Measurements from ENCODE around the gene ABTB2. TPM values are rescaled to one million over a fixed set of nuclear protein-coding genes. Genes with fewer than 3 reads are reported as not detected.

ABTB2 gene
- total RNA-seq, 1 experiment from 2014 or later: 5.5 TPM

DNA sequence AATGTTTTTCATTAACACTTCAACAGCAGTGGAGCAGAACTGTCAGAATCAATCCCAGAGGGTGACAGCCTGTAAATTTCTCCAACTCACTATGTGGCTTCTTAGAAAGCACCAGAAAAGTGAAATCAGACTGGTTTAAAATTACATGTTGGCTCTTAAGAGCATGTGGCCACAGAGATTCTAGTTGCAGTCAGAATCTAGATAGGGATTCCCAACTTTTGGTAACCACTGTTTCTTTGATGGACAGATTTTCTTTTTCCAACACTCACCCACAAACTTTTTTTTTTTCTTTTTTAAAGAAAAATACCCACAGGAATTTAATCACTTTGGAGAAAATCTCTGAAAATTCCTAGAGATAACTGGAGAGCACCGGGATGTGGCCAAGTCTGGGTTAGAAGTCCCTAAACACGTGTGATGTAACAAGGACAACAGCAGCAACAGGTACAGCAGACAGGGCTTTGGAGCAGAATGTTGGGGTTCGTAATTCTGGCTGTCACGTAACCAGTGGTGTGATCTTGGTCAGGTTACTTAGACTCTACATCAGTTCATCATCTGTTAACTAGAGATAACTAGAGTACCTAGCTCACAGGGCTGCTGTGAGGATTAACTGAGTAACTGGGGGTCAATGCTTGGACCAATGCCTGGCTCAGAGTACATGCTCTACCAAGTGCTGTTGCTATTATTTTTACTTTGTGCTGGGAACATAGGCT is 152.3 kb downstream of the ABTB2 start:
- peak overlapping the region in 1 of 3 experiments; percentile 27; a peak in 1 of 7 replicates for H3K27ac Mint-ChIP-seq
- Histone ChIP-seq H2BK12ac (ENCODE audit: insufficient read length, low read depth, low read length) (no peak overlapping the region), H4K5ac (ENCODE audit: insufficient read length, low read depth, low read length) (no peak overlapping the region), H2BK5ac (ENCODE audit: insufficient read length, low read length) (no peak overlapping the region), H3K18ac (ENCODE audit: insufficient read length, low read depth, low read length) (no peak overlapping the region), H3K79me2 (ENCODE audit: insufficient read depth, low read length) (no peaks in the 10 kb centered on the region), H2BK20ac (ENCODE audit: low read depth, low read length, poor library complexity, severe bottlenecking) (no peak overlapping the region), H3K9ac (ENCODE audit: extremely low read depth, insufficient read length, low read length) (no peak overlapping the region), H2BK120ac (ENCODE audit: low read depth, low read length, poor library complexity, severe bottlenecking) (no peak overlapping the region), H3K27me3 (ENCODE audit: insufficient read depth, low read length) (no peaks in the 10 kb centered on the region), H3T11ph (ENCODE audit: low read length) (no peak overlapping the region), H3K9me3 (ENCODE audit: control insufficient read depth, low read depth, low read length) (no peaks in the 10 kb centered on the region), H3K4me2 (ENCODE audit: insufficient read depth, insufficient read length, low read length) (no peak overlapping the region), H3K56ac (ENCODE audit: insufficient read length, low read depth, low read length) (no peak overlapping the region), H2AK5ac (ENCODE audit: insufficient read length, low read length) (no peak overlapping the region), H4K91ac (ENCODE audit: insufficient read length, low read depth, low read length) (no peak overlapping the region), H3K23me2 (ENCODE audit: insufficient read length, low read depth, low read length, poor library complexity, severe bottlenecking) (no peaks in the 10 kb centered on the region), H3K4me1 (ENCODE audit: insufficient read depth, low read length) (peaks cover 10% of the 10 kb centered on the region; the same call in 1 of the 2 replicates), H4K8ac (replicated peaks; ENCODE audit: insufficient read length, low read depth, low read length) (no peak overlapping the region), H3K27ac (ENCODE audit: insufficient read length, low read depth, low read length) (no peak overlapping the region), H3K23ac (ENCODE audit: insufficient read length, low read depth, low read length) (no peak overlapping the region), H3K79me1 (ENCODE audit: insufficient read depth, low read depth, low read length, poor library complexity, severe bottlenecking) (no peaks in the 10 kb centered on the region), H4K20me1 (ENCODE audit: control insufficient read depth, insufficient read depth, insufficient read length) (no peaks in the 10 kb centered on the region), H3K14ac (ENCODE audit: insufficient read depth, low read length) (no peak overlapping the region), H2AFZ (ENCODE audit: low read length) (no peak overlapping the region), H3K4ac (ENCODE audit: low read depth, low read length) (no peak overlapping the region), H2BK15ac (ENCODE audit: low read depth, low read length) (no peak overlapping the region)
- TF ChIP-seq, protein P1, sequence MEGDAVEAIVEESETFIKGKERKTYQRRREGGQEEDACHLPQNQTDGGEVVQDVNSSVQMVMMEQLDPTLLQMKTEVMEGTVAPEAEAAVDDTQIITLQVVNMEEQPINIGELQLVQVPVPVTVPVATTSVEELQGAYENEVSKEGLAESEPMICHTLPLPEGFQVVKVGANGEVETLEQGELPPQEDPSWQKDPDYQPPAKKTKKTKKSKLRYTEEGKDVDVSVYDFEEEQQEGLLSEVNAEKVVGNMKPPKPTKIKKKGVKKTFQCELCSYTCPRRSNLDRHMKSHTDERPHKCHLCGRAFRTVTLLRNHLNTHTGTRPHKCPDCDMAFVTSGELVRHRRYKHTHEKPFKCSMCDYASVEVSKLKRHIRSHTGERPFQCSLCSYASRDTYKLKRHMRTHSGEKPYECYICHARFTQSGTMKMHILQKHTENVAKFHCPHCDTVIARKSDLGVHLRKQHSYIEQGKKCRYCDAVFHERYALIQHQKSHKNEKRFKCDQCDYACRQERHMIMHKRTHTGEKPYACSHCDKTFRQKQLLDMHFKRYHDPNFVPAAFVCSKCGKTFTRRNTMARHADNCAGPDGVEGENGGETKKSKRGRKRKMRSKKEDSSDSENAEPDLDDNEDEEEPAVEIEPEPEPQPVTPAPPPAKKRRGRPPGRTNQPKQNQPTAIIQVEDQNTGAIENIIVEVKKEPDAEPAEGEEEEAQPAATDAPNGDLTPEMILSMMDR (conservative IDR thresholded peaks at IDR 0.05): no peak
- H3K4me1 Mint-ChIP-seq: peaks cover 51 to 64% of the 10 kb centered on the region in 2 experiments
- no peak for DNase-seq
- H3K27me3 Mint-ChIP-seq (ENCODE audit: low read depth): no peaks in the 10 kb centered on the region; the same call in 1 of the 2 replicates
- no peak overlapping the region for H3K4me3 Mint-ChIP-seq
- H3K9me3 Mint-ChIP-seq: no peaks in the 10 kb centered on the region
- WGBS (ENCODE audit: extremely low coverage, insufficient read length, low lambda C conversion rate): no CpG with 5 or more reads among the region's 4 CpGs
- H3K36me3 Mint-ChIP-seq (ENCODE audit: insufficient read depth in 1 of 3, low read depth in 3 of 3): no peaks in the 10 kb centered on the region; a peak in 3 of 7 replicates
